Bone marrow (tissue), 2 donors: ENCODE results near the gene TMEM87A.
"Not testable (repeated sequence)": the region's sequence is repeated elsewhere in the genome, so short reads cannot be mapped to it uniquely, and the experiment has no call there.

Experiments used
- DNase-seq, 2 donors: peaks; one replicate each; lab custom pipeline; 2025; lab: John Stamatoyannopoulos, UW

The TMEM87A gene

GRCh38 chr15:42270996-42271395 is 2.2 kb downstream of the TMEM87A start:
- no peak for DNase-seq

GRCh38 chr15:42270551-42270950 is 2.7 kb downstream of the TMEM87A start:
- no peak for DNase-seq

GRCh38 chr15:42267286-42267685 is 5.9 kb downstream of the TMEM87A start:
- DNase-seq = no peak

- no peak for DNase-seq
Measured at GRCh38 chr15:42264795-42265194, 8.4 kb downstream of the TMEM87A start.

DNA sequence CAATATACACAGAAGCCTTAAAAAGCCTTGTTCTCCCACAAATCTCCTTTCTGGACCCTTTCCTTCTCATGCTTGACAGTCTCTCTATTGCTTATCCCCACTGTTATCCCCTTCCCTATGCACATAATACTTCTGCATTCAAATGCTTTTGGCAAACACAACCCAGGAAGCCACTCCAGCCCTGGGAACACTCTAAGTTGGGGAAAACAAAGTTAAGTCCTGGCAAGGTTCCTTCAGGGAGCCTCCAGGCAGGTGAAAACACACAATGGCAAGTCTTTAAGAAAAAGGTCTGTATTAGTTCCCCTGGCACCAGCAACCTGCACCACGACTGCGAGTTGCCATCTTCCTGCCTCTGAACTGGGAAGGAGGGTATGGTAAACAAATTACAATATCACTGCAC is 19.9 kb downstream of the TMEM87A start:
- no peak for DNase-seq

DNA sequence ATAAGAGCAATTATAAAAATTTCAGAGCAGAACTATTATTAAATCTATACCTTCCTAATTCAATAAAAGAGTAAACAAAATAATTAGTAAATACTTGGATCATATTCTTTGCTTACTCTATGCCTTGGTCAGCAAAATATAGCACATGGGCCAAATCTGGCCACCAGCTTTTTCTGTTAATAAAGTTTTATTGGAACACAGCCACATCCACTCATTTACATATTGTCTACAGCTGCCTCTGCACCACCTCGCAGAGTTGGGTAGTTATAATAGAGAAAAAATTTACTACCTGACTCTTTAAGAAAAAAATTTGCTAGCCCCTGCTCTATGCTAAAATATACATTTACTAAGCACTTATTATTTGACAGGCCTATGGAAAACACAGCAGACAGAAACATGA is 32.4 kb downstream of the TMEM87A start:
- no peak for DNase-seq

DNA sequence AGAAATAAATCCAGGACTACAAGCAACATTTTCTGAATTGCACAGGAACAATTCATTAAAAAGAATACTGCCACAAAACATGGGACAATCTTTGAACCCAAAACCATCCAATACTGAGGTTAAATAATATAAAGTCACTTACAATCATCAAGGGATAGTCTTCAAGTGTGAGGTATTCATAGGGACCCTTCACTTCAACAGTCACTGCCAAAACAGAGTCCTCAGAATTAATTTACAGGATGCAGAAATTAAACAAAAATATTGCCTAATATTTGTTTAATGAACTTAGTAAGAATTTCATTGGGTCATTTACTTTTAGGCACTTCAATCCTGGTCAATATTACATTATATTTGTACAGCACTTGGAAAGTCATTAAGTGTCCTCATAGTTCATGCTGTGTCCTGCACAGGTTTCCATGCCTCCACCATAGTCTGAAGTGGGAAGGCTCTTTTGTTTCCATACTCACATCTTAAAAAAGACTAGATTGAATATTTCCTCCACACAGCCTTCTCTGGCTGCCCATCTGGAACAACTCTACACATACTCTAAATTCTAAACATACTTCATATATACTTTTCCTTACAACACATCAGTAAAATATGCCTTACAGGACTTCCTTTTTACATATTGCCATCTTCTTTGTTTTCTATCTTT is 33.6 kb downstream of the TMEM87A start:
- DNase-seq = no peak

DNA sequence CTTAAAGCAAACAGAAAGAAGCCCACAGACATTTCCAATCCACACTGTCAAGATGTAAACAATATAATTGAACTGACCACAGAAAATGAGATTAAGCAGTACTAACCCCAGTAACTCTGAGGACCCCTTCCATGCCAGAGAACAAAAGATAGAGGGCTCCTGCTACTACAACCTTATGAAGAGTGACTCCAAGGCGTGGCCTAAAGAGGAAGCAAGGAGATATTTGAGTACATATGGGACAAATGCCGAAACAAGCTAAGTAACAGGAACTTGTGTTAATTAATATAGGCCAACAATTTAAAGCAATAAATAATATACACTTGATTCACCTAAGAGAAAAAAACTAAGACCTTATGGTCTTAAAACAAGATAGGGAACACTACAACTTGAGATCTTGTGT is 40.1 kb downstream of the TMEM87A start:
- DNase-seq = no peak

DNA sequence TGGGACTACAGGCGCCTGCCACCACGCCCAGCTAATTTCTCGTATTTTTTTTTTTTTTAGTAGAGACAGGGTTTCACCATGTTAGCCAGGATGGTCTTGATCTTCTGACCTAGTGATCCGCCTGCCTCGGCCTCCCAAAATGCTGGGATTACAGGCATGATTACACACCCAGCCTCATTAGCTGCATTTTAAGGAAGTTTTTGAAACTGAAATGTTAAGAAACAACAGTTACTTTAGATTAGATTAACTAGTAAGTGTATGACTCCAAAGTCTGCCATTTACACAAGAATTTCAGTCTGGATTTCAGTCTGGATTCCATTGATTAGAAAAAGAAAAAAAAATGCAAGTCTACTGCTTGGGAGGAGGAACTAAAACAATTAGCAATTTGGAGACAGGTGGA is 40.6 kb downstream of the TMEM87A start:
- no peak for DNase-seq

- DNase-seq = no peak
Measured at GRCh38 chr15:42231088-42231487, 42.1 kb downstream of the TMEM87A start.

GRCh38 chr15:42228981-42229380 is 44.3 kb downstream of the TMEM87A start:
- not testable (repeated sequence) for DNase-seq

DNA sequence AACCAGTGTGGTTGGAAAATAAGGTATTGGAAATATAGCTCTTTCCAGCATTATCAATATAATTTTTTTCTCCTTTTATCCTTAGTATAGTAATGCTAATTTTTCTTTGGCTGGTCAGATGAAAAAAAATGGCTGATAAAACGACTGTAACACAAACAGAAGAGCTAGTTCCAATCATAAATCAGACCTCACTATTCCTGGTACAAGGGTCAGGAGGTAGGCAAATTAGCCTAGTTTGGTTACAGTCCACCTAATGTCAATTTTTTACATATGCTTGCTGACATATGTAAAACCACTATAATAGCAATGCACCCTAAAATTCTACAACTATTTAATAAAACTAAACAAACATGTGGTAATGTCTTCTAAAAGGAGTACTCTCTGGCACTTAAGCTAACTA is 45.2 kb downstream of the TMEM87A start:
- no peak for DNase-seq

DNA sequence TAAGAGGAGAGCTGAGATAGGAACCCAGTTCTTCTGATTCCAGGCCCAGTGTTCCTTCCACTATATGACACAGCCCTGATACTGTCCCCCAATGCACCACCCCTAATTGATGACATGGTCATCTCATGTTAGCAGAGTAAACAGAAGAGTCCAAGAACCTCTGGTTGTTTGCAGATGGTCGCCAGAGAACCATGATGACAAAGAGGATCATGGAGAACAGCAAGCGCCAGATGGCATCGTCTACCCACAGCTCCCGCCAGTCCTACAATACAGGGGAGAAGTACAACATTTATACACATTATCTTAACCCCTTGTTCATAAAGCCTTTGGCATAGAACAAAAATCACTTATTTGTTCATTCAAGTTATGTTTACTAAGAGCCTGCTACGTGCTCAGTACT is 46.6 kb downstream of the TMEM87A start:
- no peak for DNase-seq

GRCh38 chr15:42220216-42220615 is 53.0 kb downstream of the TMEM87A start:
- DNase-seq = no peak

DNA sequence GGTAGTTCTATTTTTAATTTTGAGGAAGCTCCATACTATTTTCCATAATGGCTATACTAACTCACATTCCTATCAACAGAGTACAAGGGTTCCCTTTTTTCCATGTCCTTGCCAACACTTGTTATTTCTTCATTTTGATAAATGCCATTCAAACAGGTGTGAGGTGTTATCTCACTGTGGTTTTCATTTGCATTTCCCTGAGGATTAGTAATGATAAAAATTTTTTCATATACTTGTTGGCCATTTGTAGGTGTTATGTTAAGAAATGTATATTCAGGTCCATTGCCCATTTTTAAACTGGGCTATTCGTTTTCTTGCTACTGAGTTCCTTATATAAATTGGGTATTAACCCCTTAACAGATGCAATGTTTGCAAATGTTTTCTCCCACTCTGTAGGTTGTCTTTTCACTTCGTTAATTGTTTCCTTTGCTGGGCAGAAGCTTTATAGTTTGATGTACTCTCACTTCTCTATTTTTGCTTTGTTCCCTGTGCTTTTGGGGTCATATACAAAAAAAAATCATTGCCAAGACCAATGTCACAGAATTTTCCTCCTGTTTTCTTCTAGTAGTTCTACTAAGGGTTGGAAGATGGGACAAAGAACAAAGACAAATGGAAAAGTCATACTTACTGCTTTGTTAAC is 54.2 kb downstream of the TMEM87A start:
- DNase-seq = no peak

GRCh38 chr15:42217568-42217967 is 55.7 kb downstream of the TMEM87A start:
- no peak for DNase-seq

GRCh38 chr15:42215913-42216829 is 57.1 kb downstream of the TMEM87A start:
- peak in 1 of 2 donors; percentile 6 for DNase-seq

GRCh38 chr15:42214600-42214999 is 58.6 kb downstream of the TMEM87A start:
- DNase-seq = no peak

- no peak for DNase-seq
Measured at GRCh38 chr15:42213511-42213910, 59.7 kb downstream of the TMEM87A start.

GRCh38 chr15:42210696-42211095 is 62.5 kb downstream of the TMEM87A start:
- no peak for DNase-seq

DNA sequence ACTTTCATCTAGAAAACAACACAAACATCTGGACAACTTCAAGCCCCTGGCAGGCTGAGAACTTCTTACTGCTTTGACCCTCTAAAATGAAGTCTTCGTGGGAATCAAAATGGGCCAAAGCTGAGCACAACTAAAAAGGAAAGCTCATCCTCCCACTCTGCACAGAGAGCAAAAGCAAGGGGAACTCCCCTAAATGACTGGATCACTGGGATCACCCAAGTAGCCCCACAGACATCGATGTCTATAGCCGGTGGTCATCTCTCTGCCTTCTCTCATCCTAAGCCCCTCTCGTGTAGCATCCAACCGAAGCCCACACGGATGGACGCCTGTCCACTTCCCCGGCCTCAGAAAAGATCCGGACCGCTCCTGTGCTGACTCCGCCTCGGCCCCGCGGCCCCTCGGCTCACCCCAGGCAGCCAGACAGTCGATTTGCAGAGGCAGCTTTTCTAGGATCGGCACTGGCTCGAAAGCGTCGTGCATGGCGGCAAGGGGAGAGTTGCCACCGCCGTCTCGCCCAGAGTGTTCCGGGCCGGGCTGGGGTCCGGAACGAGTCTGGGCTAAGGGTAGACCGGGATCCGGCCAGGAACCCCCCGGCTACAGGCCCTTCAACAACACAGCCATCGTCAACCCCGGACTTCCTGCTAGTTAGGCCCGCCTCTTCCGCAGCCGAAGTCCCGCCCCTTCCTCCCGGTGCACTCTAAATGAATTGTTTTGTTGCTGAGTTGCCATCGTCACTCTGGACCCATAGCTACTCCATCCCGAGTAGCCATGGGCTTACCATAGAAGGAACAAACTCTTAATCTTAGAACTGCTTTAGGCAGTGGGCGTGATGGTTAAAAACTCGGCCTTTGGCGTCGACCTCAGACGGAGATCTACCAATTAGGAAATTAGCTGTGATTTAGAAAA is 65.3 kb downstream of the TMEM87A start, which contains the start of gene VPS39:
VPS39 (minus strand) TSS at position 631 of the 906 bp plus-strand sequence; CDS start at position 480, 151 bp downstream.
- peak; percentile 66 to 82 for DNase-seq

GRCh38 chr15:42206406-42206805 is 66.8 kb downstream of the TMEM87A start:
- no peak for DNase-seq
